ENCODE results near the gene DPAGT1.

Gene DPAGT1

DNA sequence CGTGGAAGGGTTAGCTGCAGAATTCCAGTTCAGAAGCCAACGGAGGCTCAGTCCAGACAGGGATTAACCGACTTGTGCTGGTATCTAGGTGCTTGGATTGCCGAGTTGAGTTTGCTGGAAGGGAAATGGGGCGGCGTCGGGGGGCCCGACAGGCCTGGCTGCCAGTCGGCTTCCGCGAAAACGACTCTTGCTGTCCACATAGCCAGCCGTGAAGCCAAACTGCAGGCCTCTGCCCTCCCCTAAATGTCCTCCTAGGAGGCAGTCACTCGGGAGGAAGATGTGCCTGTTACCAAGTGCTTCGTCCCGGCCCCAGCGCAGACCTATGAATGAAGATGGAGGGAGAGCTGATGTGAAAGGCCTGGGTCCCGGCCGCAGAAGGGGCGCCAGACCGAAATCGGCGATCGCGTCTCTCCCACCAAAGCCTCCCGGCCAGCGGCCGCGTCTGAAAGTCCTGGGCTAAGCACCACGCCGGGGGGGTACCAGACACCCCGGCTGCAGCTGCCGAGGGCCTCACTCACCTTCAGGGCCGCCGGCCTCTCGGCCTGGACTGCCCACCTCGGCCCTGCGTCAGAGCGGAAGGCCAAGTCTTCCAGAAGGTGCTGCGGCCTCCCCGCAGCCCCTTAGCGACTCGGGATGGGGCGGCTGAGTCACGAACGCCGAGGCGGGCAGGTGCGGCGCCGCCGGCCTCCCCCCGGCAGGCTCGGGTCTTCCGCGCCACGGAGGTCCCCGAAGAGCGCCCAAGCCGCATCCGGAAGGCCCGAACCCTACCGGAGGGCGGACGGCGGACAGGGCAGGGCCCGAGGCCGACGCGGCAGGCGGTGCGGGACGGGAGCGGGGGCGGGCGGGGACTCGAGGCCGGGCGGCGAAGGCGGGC lies 7.5 kb downstream of the DPAGT1 start:
- no peaks in the 10 kb centered on the region for H3K27me3 Mint-ChIP-seq
- ATAC-seq (ENCODE audit: low read depth) (peak; percentile 0), DNase-seq (ENCODE audit: low spot score in 2 of 2) (peak; percentile 18 to 50)
- H3K36me3 Mint-ChIP-seq: peaks cover 16% of the 10 kb centered on the region
- peak overlapping the region; percentile 94 for H3K4me3 Mint-ChIP-seq
- H3K4me1 Mint-ChIP-seq: peaks cover 34% of the 10 kb centered on the region
- H3K27ac Mint-ChIP-seq: peak overlapping the region; percentile 90
- no peaks in the 10 kb centered on the region for H3K9me3 Mint-ChIP-seq

DNA sequence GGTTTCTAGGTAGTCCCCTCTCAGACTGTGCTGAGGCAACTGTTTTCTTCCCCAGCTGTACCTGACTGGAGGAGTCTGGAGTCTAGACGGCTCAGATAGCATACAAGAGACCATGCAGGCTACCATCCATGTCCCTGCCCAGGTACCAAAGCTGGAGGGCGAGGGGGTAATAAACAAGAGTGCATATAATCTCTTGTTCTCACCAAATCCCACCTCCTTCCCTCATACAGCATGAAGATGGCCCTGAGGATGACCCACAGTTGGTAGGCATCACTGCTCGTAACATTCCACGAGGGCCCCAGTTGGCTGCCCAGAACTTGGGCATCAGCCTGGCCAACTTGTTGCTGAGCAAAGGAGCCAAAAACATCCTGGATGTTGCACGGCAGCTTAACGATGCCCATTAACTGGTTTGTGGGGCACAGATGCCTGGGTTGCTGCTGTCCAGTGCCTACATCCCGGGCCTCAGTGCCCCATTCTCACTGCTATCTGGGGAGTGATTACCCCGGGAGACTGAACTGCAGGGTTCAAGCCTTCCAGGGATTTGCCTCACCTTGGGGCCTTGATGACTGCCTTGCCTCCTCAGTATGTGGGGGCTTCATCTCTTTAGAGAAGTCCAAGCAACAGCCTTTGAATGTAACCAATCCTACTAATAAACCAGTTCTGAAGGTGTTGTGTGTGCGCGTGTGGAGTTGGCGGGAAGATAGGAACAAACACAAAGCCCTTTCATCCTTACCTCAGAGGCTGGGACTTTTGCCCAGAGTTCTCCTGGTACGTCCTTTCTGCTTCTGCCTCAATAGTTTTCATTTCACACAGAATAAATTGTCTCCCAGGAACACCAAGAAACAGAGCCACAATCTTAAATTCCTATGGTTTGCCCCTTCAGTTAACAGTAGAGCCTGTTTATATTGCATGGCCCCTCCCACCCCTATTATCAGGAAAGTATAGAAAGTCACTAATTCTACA lies 8.5 kb downstream of the DPAGT1 start:
- H3K36me3 Mint-ChIP-seq: peaks cover 10% of the 10 kb centered on the region
- H3K4me1 Mint-ChIP-seq: peaks cover 33% of the 10 kb centered on the region
- H3K27ac Mint-ChIP-seq: no peak overlapping the region
- ATAC-seq (ENCODE audit: low read depth) (no peak), DNase-seq (ENCODE audit: low spot score in 2 of 2) (no peak)
- no peaks in the 10 kb centered on the region for H3K27me3 Mint-ChIP-seq
- H3K4me3 Mint-ChIP-seq: peak overlapping the region; percentile 94
- no peaks in the 10 kb centered on the region for H3K9me3 Mint-ChIP-seq

DNA sequence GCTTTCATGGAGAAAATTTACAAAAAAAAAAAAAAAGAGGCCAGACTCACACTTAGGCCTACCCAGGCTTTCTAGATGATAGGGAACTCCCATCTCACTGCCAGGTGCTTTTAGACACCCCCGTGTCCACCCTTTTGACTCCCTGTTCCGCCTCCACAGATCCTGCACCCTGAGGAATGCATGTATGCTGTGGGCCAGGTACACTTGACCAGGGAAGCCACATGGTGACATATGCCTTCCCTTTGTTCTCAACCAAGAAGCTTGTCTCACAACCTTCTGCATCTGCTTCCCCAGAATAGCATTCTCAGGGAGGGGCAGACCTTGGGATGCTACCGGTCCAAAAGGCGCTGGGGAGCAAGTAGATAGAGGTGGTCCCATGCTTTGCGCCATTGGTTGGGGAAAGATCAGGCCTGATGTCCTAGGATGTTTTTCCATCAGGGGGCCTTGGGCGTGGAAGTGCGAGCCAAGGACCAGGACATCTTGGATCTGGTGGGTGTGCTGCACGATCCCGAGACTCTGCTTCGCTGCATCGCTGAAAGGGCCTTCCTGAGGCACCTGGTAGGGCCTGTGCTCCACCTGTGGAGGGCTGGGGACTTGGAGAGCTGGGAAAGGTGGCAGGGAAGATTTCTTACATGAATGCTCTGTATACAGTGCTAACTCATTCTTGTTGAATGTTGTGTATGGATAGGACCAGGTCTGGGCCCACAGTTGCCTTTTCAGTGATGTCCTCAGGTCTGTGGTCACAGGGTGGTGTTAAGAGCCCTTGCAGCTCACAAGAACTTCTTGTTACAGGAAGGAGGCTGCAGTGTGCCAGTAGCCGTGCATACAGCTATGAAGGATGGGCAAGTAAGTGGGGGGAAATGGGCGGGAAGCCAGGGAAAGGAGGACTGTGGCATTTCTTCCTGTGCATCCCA lies 9.4 kb downstream of the DPAGT1 start:
- no peak for ATAC-seq (ENCODE audit: low read depth)
- H3K4me3 Mint-ChIP-seq: no peak overlapping the region
- H3K9me3 Mint-ChIP-seq: no peaks in the 10 kb centered on the region

DNA sequence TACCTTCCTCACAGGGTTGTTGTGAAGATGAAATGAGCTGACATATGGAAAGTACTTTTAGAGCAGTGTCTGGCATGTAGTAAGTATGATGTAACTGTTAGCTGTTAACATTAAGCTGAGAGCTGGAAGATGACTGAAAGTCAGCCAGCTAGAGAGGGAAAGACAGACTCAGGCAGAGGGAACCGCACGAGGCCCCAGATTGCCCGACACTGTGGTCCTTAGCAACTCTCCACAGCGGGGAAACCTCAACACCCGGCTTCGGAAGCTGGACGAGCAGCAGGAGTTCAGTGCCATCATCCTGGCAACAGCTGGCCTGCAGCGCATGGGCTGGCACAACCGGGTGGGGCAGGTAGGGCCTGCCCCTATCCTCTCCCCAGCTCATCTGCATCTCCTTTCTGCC lies 10.5 kb downstream of the DPAGT1 start:
- no peaks in the 10 kb centered on the region for H3K27me3 Mint-ChIP-seq

More for the DNA sequence above, 9.4 kb downstream of the DPAGT1 start:
- H3K27me3 Mint-ChIP-seq: no peaks in the 10 kb centered on the region
- H3K27ac Mint-ChIP-seq: no peak overlapping the region
- peaks cover 4% of the 10 kb centered on the region for H3K36me3 Mint-ChIP-seq
- peaks cover 26% of the 10 kb centered on the region for H3K4me1 Mint-ChIP-seq
- no peak for DNase-seq (ENCODE audit: low spot score in 2 of 2)

DNA sequence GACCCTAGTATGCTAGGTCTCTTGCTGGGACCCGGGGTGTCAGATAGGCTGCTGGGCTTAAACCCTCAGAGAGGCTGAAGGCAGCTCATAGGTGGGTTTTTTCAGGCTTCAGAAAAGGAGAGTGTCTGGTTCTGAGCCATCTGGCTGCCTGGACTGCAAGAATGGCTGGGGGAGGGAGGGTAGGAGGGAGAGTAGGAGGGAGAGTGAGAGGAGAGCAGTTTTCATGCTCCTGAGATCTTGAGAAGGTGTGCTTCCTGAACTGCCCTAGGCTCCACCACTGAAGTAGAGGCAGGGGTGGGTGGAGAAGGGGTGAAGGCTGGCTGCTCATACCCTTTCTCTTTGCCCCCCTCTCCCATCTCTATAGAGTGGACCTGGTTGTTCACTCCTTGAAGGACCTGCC lies 12.3 kb downstream of the DPAGT1 start:
- Mint-ChIP-seq H3K4me3 (no peak overlapping the region), H3K36me3 (no peaks in the 10 kb centered on the region), H3K4me1 (peaks cover 30% of the 10 kb centered on the region), H3K27ac (no peak overlapping the region), H3K9me3 (no peaks in the 10 kb centered on the region), H3K27me3 (no peaks in the 10 kb centered on the region)
- no peak for ATAC-seq (ENCODE audit: low read depth)
- DNase-seq (ENCODE audit: low spot score in 2 of 2): no peak

More for the DNA sequence above, 10.5 kb downstream of the DPAGT1 start:
- Mint-ChIP-seq H3K4me3 (no peak overlapping the region), H3K4me1 (peaks cover 22% of the 10 kb centered on the region), H3K36me3 (no peaks in the 10 kb centered on the region), H3K9me3 (no peaks in the 10 kb centered on the region), H3K27ac (no peak overlapping the region)
- DNase-seq (ENCODE audit: low spot score in 2 of 2) (no peak), ATAC-seq (ENCODE audit: low read depth) (no peak)

DNA sequence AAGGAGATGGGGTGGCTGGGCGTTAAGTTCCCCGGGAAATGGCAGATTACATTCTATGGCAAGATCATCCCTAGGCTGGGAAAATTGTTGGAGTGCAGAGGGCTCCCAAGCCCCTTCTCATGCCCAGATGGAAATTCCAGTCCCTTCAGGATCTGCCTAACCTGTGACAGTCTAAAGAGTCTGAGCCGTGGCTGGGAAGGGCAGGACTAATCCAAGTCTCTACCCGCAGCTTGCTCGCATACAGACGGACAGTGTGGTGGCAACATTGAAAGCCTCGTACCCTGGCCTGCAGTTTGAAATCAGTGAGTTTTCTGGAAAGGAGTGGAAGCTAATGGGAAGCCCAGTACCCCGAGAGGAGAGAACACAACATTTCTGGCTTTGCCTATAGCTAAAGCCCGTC lies 13.2 kb downstream of the DPAGT1 start:
- Mint-ChIP-seq H3K36me3 (no peaks in the 10 kb centered on the region), H3K9me3 (no peaks in the 10 kb centered on the region), H3K27ac (no peak overlapping the region), H3K4me1 (peaks cover 25% of the 10 kb centered on the region), H3K27me3 (no peaks in the 10 kb centered on the region), H3K4me3 (no peak overlapping the region)
- no peak for DNase-seq (ENCODE audit: low spot score in 2 of 2)
- ATAC-seq (ENCODE audit: low read depth): no peak

DNA sequence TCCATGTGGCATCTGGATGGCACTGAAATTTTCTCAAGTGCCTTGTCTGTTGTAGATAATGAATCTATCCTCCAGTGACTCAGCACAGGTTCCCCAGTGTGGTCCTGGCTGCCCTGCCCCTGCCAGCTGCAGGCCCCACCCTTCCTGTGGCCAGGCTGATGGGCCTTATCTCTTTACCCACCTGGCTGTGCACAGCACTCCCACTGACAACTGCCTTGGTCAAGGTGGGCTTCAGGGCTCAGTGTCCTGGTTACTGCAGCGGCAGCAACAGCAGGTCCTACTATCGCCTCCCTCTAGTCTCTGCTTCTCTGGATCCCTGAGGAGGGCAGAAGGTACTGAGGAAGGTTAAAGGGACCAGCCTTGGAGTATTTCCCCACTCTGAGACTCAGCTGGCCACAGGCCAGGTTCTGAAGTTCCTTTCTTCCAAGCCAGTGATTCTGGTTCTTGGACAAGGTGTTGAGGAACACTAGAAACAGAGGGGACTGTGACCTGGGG lies 13.9 kb downstream of the DPAGT1 start:
- Mint-ChIP-seq H3K9me3 (no peaks in the 10 kb centered on the region), H3K36me3 (no peaks in the 10 kb centered on the region), H3K4me3 (no peak overlapping the region), H3K27me3 (no peaks in the 10 kb centered on the region), H3K4me1 (peaks cover 23% of the 10 kb centered on the region), H3K27ac (no peak overlapping the region)
- DNase-seq (ENCODE audit: low spot score in 2 of 2): no peak
- no peak for ATAC-seq (ENCODE audit: low read depth)

DNA sequence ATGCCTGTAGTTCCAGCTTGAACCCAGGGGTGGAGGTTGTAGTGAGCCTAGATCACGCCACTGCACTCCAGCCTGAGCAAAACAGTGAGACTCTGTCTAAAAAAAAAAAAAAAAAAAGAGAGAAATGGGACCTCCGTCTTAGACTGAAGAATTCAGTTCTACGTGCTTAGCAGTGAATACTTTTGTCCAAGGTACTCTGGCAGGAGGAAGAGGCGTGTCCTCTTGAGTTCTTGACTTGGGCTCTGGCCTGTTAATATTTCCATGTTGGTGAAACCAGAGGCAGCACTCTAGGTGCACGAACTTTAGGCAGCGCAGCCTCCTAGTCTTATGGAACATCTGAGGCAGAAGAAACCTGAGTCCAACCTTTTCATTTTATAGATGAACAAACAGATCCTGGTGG lies 14.5 kb downstream of the DPAGT1 start:
- Mint-ChIP-seq H3K4me1 (peaks cover 19% of the 10 kb centered on the region), H3K27me3 (no peaks in the 10 kb centered on the region)

DNA sequence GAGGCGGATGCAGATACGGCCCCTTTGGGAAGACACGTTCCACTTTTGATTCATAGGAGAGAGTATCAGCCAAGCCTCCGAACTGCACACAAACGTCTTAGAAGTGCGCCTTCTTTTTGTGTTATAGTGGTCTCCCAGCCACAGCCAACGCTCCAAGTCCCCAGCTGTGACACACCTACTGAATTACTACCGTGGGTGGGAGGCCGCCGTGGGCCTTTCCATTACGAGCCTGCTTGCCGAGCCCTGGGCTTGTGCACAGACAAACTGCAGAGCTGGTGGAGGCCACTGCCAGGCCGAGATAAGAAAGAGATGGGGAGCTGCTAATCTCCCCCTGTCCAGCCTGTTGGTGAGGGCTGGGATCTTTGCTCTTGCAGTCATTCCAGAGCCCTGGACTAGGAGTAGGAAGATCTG lies 16.2 kb downstream of the DPAGT1 start:
- H3K27me3 Mint-ChIP-seq: no peaks in the 10 kb centered on the region
- peaks cover 19% of the 10 kb centered on the region for H3K4me1 Mint-ChIP-seq
- DNase-seq (ENCODE audit: low spot score in 2 of 2) (no peak), ATAC-seq (ENCODE audit: low read depth) (no peak)
- H3K4me3 Mint-ChIP-seq: peak overlapping the region; percentile 93
- peaks cover 12% of the 10 kb centered on the region for H3K36me3 Mint-ChIP-seq
- H3K9me3 Mint-ChIP-seq: no peaks in the 10 kb centered on the region
- peak overlapping the region; percentile 84 for H3K27ac Mint-ChIP-seq

More for the DNA sequence above, 14.5 kb downstream of the DPAGT1 start:
- Mint-ChIP-seq H3K9me3 (no peaks in the 10 kb centered on the region), H3K36me3 (peaks cover 3% of the 10 kb centered on the region), H3K4me3 (no peak overlapping the region), H3K27ac (no peak overlapping the region)
- ATAC-seq (ENCODE audit: low read depth): no peak
- no peak for DNase-seq (ENCODE audit: low spot score in 2 of 2)

DNA sequence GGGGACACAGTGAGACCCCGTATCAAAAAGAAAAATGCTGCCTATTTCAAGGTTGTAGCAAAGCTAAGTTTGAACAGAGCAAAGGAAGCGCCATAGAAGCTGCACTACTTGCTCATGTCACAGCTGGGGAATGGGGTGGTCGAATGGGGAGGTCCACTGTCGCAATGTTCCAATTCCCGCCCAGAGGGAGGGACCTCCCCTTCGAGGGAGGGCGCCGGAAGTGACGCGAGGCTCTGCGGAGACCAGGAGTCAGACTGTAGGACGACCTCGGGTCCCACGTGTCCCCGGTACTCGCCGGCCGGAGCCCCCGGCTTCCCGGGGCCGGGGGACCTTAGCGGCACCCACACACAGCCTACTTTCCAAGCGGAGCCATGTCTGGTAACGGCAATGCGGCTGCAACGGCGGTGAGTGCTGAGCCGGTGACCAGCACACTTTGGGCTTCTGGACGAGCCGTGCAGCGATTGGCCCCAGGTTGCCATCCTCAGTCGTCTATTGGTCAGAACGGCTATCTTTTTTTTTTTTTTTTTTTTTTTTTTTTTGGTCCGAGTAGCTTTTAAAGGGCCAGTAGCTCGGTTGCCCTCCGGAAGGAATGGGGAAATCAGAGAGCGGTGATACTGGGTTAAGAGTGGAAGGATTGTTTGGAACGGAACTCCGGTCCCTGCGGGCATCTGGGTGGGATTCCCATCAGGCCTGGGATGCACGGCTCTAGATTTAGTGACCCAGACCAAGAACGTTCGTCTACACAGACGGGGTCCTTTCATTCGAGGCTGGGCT lies 16.8 kb downstream of the DPAGT1 start, which contains the start of gene HMBS:
Gene HMBS (plus strand): TSS at position 219 of the 774 bp plus-strand sequence. CDS start 153 bp downstream, at position 372.
- Mint-ChIP-seq H3K9me3 (no peaks in the 10 kb centered on the region), H3K4me1 (peaks cover 13% of the 10 kb centered on the region), H3K36me3 (peaks cover 13% of the 10 kb centered on the region), H3K4me3 (peak within 1 kb of the TSS; percentile 93), H3K27ac (peak within 1 kb of the TSS; percentile 84), H3K27me3 (no peaks in the 10 kb centered on the region)
- ATAC-seq (ENCODE audit: low read depth) (peak; percentile 95), DNase-seq (ENCODE audit: low spot score in 2 of 2) (peak; percentile 85 to 88)

DNA sequence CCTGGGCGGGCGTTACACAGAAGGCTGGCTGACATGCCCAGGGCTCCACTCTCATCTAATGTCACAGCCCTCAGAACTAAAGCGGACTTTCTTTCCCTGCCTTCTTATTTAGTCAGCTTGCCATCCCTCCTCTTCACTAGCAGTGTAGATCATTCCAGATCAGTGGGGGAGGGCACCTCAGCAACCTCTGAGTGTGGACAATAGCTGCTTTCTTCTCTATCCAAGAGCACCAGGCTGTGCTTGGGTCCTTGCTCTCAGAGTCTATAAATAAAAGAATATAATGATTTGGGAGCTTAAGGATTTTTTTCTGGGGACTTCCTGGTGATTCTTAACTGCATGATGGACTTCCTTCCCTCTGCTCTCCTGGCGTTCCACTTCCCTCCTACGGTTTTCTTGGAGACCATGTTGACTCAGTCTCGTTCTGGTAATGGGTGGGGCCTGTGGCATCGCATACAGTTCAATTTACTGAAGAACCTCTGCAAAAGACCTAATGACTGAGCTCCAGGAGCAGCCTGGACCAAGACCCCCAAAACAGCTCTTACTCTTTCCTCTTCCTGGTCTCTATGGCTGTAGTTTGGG lies 19.9 kb downstream of the DPAGT1 start:
- H3K27ac Mint-ChIP-seq: no peak overlapping the region
- no peak overlapping the region for H3K4me3 Mint-ChIP-seq

DNA sequence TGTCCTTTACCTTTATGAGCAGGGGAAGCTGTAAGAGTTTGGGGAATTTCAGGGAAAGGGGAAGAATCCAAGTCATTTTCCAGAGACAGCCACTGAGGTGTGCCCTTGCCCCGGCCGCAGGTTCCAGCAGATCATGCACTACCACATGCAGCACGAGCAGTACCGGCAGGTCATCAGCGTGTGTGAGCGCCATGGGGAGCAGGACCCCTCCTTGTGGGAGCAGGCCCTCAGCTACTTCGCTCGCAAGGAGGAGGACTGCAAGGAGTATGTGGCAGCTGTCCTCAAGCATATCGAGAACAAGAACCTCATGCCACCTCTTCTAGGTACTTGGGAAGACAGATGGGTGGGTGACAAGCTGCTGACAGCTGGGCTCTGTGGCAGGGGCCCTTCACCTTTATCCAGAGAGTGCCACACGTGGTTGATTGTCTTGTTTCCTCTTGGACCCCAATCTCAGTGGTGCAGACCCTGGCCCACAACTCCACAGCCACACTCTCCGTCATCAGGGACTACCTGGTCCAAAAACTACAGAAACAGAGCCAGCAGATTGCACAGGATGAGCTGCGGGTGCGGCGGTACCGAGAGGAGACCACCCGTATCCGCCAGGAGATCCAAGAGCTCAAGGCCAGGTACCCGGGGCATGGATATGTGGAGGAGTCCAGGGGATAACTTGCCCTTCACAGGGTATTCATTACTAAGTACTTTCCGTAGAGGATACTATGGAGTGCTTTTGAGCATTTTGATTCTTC lies 22.8 kb downstream of the DPAGT1 start:
- no peaks in the 10 kb centered on the region for H3K9me3 Mint-ChIP-seq
- no peaks in the 10 kb centered on the region for H3K27me3 Mint-ChIP-seq
- ATAC-seq (ENCODE audit: low read depth) (no peak), DNase-seq (ENCODE audit: low spot score in 2 of 2) (no peak)
- H3K27ac Mint-ChIP-seq: no peak overlapping the region
- H3K36me3 Mint-ChIP-seq: peaks cover 26% of the 10 kb centered on the region
- no peaks in the 10 kb centered on the region for H3K4me1 Mint-ChIP-seq
- H3K4me3 Mint-ChIP-seq: no peak overlapping the region

More for the DNA sequence above, 19.9 kb downstream of the DPAGT1 start:
- H3K27me3 Mint-ChIP-seq: no peaks in the 10 kb centered on the region
- no peak for ATAC-seq (ENCODE audit: low read depth)
- H3K36me3 Mint-ChIP-seq: peaks cover 21% of the 10 kb centered on the region
- H3K4me1 Mint-ChIP-seq: peaks cover 12% of the 10 kb centered on the region
- DNase-seq (ENCODE audit: low spot score in 2 of 2): no peak
- H3K9me3 Mint-ChIP-seq: no peaks in the 10 kb centered on the region
